GM12875 (cell line): ENCODE measurements around the gene VAMP4.
A peak's percentile ranks its signal among the peaks of the same experiment; 100 is the strongest.

ENCODE experiments used
- H3K4me3 ChIP-seq: one replicate; pipeline ENCODE4 v1.5.1; 2011; ENCODE audit warnings: low read depth, low read length, control low read depth
- TF ChIP-seq, protein P1 (sequence below): IDR thresholded peaks from 2 replicates; pipeline ENCODE4 v1.5.1; 2011; ENCODE audit warnings: low read depth, mild to moderate bottlenecking, control low read depth, inconsistent platforms, low read length, moderate library complexity, borderline replicate concordance; ENCODE audit not compliant: insufficient read depth

The VAMP4 gene

DNA sequence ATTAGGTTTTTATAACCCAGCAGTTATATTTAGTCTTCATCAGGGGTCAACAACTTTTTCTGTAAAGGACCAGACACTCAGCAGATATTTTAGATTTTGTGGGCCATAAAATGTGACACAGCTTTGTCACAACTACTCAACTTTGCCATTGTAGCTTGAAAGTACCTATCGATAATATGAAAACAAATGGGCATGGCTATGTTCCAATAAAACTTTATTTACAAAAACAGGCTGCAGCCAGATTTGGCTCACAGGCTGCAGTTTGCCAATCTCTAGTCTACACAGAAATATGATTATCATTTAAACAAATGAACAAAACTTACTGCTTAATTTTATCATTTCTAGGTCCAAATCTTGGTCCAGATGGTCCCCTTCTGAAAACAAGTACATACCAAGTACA is 23.0 kb downstream of the VAMP4 start:
- TF ChIP-seq, protein P1, sequence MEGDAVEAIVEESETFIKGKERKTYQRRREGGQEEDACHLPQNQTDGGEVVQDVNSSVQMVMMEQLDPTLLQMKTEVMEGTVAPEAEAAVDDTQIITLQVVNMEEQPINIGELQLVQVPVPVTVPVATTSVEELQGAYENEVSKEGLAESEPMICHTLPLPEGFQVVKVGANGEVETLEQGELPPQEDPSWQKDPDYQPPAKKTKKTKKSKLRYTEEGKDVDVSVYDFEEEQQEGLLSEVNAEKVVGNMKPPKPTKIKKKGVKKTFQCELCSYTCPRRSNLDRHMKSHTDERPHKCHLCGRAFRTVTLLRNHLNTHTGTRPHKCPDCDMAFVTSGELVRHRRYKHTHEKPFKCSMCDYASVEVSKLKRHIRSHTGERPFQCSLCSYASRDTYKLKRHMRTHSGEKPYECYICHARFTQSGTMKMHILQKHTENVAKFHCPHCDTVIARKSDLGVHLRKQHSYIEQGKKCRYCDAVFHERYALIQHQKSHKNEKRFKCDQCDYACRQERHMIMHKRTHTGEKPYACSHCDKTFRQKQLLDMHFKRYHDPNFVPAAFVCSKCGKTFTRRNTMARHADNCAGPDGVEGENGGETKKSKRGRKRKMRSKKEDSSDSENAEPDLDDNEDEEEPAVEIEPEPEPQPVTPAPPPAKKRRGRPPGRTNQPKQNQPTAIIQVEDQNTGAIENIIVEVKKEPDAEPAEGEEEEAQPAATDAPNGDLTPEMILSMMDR = no peak

DNA sequence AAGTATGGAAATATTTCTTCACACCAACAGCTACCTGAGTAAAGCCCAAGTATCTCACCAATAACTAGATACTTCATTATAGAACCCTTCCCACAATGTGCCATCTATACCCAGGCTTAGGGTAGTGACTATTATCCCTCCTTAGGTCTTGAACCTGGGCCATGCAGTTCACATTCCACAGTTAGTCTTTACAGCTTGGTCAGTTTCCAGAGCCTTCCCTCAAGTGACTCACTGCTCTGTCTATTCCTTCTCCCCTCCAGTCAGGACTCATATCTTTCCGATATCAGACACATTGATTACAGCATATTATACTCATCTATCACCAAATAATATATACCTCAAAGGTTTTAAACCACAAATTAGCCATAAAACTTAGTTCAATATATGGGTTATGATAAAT is 23.6 kb downstream of the VAMP4 start:
- TF ChIP-seq, protein P1 = no peak
- H3K4me3 ChIP-seq = no peak overlapping the region

More for the DNA sequence above, 23.0 kb downstream of the VAMP4 start:
- no peak overlapping the region for H3K4me3 ChIP-seq

DNA sequence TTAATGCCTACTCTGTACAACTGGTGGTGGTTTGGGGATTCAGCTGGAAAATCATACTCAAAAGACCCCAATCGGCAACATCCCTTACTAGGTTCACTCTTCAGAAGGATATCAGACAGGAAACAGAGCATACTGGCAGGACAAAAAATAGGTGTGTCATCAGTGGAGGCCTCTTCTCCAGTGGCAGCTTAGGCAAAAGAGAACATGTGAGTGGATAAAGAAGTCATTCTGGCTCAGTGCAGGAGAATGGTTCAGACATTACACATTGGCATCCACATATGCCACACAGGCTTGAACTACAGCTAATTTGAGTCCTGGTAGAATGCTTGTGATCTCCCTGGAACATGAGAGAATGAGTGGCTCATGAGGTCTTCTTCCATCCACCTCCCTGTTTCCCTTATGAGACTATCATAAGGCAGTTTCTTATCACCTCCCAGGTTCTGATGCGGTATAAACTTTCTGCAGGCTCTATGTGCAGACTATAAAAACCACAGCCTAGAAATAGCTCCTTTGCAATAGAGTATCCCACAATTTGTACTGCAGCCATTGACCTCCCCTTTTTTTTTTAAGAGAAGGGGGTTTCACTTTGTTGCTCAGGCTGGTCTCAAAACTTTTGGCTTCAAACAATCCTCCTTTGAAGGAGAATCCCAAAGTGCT is 24.7 kb downstream of the VAMP4 start:
- H3K4me3 ChIP-seq = no peak overlapping the region
- TF ChIP-seq, protein P1 = no peak

DNA sequence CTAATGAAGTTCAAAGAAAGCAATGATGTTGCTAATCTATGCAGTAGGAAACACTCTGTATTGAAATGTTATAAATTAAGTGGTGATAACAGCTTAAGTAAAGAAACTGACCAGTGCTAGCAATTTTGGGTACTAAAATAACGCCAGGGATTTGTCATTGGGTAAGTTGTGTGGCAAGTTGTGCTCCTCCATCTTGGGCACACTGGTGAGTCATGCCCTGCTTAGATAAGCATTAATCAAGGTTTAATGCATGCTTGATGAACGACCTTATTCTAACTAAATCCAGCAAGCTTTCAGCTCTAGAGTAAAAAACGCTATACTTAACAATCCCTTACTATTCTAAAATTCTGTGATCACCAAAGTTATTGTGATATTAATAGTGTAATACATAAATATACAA is 25.2 kb downstream of the VAMP4 start:
- H3K4me3 ChIP-seq = no peak overlapping the region
- TF ChIP-seq, protein P1 = no peak

DNA sequence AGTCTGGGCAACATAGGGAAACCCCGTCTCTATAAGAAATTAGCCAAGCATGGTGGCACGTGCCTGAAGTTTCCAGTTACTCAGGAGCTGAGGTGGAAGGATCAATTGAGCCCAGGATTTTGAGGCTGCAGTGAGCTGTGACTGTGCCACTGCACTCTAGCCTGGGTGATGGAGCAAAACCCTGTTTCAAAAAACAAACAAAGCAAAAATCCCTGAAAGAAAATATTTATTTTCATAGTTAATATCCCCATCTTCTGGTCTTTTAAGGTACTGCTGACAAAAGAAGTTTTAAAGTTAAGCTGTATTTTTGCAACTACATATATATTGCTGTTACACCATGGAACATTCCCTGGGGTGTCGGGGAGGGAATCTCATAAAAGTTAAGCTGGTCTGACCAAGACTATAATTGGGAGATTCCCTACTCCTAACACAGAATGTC is 26.0 kb downstream of the VAMP4 start:
- no peak overlapping the region for H3K4me3 ChIP-seq
- TF ChIP-seq, protein P1 = peak; percentile 6; the same call in 1 of the 2 replicates

DNA sequence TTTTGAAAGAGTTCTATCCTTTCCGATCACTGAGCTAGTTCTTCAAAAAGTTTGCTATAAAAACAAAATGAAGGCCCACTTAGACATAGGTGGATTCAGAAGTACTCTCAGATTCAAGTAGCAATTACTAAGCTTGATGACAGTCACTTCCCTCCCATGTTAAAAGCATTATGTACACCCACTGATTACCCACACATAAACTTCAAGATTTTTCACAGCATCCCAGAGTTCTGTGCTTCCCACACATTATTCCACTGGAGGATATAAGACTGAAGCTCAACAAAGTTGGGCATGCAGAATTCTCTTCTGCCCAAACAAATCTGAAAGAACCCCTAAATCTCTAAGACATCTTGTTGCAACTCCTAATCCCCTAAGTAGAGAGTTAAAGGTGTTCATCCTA is 29.5 kb downstream of the VAMP4 start:
- TF ChIP-seq, protein P1 = no peak
- no peak overlapping the region for H3K4me3 ChIP-seq

DNA sequence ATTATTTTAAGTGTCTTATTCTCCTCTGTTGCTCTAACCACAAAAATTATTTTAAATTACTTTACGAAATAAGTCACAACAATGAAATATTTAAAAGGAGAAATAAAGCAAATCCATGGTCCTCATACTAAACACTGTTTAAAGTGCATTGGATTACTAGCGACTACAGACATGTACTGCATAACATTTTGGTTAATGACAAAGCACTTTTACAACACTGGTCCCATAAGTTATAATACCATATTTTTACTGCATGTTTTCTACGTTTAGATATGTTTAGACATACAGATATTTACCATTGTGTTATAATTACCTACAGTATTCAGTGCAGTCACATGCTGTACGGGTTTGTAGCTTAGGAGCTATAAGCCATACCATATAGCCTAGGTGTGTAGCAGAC is 30.2 kb downstream of the VAMP4 start:
- TF ChIP-seq, protein P1 = no peak
- no peak overlapping the region for H3K4me3 ChIP-seq
